ENCODE data around the gene TM4SF20.

- TF ChIP-seq GATA3 (IDR thresholded peaks at IDR 0.05; ENCODE audit: low read depth, low read length) (no peak), GATA2 (IDR thresholded peaks at IDR 0.05; ENCODE audit: low read depth, low read length) (no peak)
Measured at GRCh38 chr2:227335713-227336112, 43.4 kb downstream of the TM4SF20 start.
